ENCODE results near the gene SYTL1.

GRCh38 chr1:27307874-27308598, 33.8 kb upstream of the SYTL1 start:
- TF ChIP-seq ZNF274 (IDR thresholded peaks at IDR 0.05; ENCODE audit: low read depth, low read length) (no peak), SUZ12 (IDR thresholded peaks at IDR 0.05; ENCODE audit: extremely low read depth, insufficient read depth, insufficient read length) (no peak)

Measured in NT2/D1 (cell line).